IPS DF 4.7 (cell line): ENCODE results near the gene ZMYM5.
"Not testable (repeated sequence)": the region's sequence is repeated elsewhere in the genome, so short reads cannot be mapped to it uniquely, and the experiment has no call there.

ENCODE experiments used
- DNase-seq: peaks from one replicate; pipeline ENCODE4 v3.0.0-alpha.2; 2013; ENCODE audit warnings: low spot score; ENCODE audit errors: extremely low read depth

ZMYM5 gene

DNA sequence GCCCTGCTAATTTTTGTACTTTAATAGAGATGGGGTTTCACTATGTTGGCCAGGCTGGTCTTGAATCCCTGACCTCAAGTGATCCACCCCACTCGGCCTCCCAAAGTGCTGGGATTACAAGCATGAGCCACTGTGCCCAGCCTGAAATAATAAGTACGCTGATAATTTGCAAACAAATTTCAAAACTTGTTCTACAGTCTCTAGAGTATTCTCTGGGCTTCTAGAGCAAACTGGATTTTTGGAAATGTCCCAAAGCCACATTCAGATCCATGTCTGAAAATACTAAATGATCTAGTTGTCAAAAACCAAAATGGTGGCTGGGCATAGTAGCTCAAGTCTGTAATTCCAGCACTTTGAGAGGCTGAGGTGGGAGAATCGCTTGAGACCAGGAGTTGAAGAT is 40.8 kb downstream of the ZMYM5 start:
- DNase-seq, result no peak

DNA sequence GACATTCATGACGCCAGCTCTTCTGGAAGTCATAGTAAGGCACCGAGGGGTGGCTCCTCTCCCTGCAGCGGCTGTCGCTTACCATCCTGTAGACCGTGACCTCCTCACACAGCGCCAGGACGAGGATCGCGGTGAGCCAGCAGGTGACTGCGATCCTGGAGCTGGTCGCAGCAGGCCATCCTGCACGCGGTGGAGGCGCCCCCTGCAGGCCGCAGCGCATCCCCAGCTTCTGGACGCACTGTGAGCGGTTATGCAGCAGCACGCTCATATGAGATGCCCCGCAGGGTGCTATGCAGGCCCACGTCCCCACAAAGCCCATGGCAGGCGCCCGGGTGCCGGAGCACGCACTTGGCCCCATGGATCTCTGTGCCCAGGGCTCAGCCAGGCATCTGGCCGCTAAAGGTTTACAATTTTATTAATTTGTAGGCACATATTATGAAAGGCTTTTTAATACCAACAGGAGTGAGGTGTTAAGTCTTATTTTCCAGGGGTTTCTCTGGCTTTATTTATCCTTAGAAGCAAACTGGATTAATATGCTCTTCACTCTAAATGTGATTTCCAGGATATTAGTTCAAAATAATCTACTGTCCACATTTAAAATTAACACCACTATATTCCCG is 45.1 kb downstream of the ZMYM5 start:
- DNase-seq, result peak; percentile 62

DNA sequence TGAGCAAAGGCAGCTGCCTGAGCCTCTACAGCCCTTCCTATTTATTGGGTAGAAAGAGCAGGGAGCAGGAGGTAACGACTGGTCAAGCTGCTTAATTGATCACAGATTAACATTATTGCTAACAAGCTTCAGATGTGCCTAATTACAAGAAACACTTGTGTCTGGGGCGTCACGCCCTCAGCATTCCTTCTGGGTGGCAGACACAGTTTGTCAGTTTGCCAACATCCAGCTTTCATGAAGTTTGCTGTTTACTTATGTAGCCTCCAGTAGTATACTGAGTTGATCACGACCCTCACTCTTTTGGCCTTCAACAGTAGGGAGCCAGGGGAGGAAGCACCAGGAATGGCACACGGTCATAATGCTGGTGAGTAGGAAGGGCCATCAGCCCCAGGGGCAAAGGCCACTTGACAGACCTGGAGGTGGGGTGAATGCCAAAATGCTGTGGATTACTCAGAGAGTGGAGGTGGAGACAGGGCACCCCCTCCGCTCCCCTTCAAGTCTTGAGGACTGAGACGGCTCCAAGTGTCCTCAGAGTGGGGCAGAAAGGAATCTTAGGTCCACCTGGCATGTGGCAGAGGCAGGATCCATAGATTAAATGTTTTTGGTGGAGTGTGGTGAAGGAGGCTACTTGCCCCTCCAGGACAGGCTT is 45.8 kb downstream of the ZMYM5 start:
- DNase-seq, result no peak

DNA sequence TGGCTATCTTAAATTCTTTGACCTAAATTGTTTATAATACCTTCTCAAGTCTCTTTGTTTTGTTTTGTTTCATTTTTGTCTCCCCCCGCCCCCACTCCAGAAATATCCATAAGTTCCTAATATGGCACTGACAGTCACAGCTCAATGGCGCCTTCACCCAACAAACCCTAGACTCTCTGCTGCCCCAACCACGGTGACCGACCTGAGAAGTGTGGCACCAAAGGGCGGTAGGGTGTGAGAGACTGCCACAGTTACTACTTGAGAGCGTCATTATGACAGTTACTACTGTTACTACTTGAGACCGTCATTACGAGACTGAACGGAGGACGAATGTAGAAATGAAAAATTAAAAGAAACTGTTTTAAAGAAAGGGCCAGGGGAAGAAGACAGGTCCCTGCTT is 46.3 kb downstream of the ZMYM5 start:
- no peak for DNase-seq

DNA sequence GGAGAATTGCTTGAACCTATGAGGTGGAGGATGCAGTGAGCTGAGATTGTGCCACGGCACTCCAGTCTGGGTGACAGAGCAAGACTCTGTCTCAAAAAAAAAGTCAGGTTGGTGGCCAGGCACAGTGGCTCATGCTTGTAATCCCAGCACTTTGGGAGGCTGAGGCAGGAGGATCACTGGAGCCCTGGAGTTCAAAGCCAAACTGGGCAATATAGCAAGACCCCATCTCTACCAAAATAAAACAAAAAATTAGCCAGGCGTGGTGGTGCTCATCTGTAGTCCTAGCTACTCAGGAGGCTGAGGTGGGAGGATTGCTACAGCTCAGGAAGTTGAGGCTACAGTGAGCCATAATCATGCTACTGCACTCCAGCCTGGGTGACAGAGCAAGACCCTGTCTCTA is 47.6 kb downstream of the ZMYM5 start:
- not testable (repeated sequence) for DNase-seq

DNA sequence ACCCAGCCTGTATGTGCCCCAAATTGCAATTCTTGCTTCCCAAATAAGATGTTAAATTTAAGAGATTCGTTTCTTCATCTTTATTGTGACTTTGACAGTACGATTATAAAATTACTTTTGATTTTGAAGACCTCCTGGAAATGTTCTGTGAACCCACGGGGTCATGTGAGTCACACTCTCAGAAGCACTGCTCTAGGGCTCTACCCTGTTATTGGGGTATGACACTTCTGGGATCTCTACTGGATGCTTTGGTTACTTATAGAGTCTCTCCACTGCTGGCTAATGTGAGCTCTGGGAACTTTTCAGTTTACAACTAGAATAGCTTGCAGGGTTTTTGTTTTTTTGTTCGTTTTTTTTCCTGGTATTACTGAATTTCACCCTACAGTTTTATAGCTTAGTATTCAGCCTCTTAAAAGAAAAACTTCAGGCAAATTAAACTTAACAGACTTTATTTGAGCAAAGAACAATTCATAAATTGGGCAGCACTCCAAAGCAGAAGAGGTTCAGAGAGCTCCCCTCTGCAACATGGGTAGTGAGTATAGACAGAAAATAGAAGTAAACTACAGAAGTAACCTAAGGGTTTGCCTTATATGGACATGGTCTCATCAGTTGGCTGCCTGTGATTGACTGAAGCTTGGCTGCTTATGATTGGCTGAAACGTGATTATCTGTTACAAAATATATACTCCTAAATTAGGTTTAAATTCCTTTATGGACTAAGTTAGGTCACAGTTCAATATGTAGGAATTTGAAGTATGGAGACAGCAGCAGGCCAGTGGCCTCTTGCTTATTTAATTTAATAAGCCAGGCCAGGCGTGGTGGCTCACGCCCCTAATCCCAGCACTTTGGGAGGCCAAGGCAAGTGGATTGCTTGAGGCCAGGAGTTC is 52.2 kb downstream of the ZMYM5 start:
- DNase-seq, result no peak

DNA sequence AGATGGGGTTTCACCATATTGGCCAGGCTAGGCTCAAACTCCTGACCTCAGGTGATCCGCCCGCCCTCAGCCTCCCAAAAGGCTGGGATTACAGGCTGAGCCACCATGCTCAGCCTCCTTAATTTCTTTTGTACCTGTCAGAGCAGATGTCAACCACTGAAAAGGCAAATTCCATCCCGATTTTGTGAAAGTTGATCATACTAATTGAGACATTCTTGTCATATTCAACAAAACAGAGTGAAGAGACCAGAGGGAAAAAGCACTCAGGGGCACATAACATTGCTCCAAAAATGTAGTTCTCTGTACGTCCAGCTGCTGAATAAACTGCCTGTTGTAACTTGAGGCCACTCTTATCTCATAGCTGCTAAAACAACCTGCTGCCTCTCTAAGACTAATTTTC is 53.3 kb downstream of the ZMYM5 start:
- DNase-seq, result no peak

DNA sequence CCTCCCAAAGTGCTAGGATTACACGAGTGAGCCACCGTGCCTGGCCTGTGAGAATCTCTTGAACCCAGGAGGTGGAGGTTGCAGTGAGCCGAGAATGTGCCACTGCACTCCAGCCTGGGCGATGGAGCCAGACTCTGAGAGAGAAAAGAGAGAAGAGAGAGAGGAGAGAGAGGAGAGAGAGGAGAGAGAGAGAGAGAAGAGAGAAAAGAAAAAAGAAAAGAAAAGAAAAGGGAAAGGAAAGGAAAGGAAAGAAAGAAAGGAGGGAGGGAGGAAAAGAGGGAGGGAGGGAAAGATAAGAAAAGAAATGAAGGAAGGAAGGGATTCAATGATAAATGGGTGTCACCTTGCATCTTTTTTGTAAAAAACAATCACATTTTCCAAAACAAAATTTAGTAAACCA is 57.7 kb downstream of the ZMYM5 start:
- no peak for DNase-seq

DNA sequence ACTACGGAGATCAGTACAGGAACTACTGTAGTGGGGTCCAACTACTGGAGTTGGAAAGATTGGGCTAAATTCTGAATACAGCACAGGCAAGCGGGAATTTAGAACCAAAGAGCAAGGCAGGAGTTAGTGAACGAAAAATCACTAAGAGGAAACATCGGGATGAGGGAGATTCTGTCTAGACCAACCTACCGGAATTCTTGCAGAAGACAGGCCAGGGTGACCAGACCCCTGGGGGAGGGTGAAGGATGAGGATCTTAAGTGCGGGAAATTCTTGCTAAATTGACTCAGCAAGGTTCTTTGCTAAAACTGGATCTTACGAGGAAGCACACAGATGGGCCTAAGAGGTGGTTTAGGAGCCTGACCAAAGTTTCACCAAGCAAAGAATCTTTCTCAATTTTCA is 67.5 kb downstream of the ZMYM5 start:
- no peak for DNase-seq

DNA sequence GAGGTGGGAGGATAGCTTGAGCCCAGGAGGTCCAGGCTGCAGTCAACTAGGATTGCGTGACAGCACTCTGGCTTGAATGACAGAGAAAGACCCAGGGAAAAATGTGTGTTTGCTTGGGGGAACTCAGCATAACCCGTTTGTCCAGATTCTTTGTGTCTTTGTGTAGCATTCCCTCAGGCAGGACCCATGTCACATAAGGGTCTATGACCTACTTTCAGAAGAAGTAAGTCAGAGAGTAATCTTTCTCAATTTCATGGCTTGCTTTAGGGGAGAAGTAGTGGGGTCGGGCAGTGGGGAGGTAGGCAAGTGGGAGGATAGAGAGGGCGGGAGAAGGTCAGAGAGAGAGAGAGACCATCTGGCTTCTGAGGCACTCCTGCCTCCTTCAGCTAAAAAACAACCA is 68.8 kb downstream of the ZMYM5 start:
- DNase-seq, result no peak

DNA sequence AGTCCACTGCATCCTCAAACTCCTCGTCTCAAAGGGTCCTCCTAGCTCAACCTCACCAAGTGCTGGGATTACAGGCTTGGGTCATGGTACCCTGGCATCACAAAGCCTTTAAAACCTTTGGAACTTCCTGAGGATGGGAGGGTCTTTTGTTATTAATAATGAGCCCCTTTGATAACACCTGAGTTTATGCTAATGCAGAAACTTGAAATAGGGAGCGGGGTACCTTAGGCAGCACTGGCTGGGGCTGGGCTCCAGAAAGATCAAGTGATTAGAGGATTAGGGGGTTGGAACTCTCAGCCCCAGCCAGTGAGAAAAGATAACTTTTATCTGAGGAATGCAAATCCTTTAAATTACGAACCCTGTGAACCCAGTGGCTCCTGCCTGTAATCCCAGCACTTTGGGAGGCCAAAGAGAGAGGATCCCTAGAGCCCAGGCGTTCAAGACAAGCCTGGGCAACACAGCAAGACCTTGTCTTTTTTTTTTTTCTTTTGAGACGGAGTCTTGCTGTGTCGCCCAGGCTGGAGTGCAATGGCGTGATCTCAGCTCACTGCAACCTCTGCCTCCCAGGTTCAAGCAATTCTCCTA is 71.4 kb downstream of the ZMYM5 start:
- no peak for DNase-seq

DNA sequence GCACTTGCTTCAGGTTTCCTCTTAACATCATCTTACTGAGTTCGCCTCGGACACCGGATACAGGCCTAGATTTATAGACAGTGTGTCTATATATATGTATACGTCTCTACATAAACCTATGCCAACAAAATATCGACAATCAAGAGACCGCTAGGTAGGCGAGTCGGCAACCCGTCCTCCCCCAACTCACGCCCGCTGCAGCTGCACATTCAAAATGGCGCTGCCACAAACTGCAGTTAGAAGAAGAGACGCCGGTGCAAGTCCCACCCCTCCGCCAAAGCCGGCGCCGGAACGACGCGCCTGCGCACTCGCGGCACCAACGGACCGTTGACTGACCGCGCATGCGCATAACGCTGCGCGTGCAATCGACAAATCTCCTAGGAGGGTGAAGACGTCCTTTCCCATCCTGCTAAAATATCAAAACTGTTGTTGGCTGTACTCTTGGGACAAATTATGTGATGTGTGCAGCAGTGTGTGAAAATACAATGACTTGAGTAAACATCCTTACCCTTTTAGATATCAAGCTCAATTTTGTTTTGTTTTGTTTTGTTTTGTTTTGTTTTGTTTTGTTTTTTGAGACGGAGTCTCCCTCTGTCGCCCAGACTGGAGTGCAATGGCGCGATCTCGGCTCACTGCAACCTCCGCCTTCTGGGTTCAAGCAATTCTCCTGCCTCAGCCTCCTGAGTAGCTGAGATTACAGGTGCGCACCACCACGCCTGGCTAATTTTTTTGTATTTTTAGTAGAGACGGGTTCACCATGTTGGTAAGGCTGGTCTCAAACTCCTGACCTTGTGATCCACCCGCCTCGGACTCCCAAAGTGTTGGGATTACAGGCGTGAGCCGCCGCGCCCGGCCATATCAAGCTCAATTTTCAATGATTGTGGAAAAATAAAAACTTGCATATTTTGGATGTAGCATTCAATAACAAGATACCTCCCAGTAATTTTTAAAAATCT is 80.4 kb downstream of the ZMYM5 start, which contains the start of gene PSPC1:
TSS of gene PSPC1 (minus strand) at position 219 of the 956 bp plus-strand sequence. CDS start at position 31, 188 bp downstream.
- DNase-seq, result peak; percentile 72

DNA sequence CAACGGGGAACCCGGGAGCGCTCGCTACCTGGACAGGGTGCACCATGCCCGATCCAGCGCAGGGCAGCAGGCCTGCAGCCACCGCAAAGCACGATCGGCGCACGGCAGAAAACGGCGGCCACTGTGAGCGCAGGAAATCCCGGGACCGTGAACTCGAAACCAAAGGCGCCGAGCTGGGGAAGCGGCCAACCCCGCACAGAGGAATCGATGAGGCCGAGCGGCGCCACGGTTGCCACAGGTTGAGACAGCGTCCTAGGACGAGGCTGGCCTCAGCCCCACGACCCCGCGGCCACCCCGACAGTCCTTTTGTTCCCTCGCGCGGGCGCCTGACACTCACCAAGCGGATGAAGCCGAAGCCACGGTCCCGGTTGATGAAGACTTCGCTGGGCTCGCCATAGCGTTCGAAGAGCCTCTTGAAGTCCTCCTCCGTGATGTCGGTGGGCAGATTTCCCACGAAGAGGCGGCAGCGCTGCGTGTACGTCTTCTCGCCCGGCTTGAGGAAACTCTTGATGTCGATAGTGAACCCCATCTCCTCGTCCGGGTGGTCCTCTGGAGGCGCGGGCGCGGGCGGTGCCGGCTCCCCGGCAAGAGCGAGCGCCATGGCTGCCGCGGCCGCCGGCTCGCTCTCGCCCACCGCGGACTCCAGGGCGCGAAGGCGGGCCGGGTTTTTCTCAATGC is 81.3 kb downstream of the ZMYM5 start:
- no peak for DNase-seq

DNA sequence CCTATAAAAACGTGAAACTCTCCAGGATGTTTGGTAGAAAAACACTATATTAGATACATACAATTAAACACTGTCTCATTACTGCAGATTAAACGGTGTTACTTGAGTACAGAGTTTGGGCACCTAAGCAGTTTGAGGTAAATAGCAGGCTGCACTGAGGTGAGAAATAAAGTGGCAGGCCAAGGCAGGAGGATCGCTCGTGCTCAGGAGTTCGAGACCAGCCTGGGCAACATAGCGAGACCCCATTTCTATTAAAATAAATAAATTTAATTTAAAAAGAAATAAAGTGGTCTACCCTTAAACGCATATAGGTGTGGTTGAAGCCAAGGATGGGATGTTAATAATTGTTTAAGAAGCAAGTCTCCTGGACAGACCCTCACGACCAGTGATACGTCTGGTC is 81.9 kb downstream of the ZMYM5 start:
- DNase-seq, result no peak

DNA sequence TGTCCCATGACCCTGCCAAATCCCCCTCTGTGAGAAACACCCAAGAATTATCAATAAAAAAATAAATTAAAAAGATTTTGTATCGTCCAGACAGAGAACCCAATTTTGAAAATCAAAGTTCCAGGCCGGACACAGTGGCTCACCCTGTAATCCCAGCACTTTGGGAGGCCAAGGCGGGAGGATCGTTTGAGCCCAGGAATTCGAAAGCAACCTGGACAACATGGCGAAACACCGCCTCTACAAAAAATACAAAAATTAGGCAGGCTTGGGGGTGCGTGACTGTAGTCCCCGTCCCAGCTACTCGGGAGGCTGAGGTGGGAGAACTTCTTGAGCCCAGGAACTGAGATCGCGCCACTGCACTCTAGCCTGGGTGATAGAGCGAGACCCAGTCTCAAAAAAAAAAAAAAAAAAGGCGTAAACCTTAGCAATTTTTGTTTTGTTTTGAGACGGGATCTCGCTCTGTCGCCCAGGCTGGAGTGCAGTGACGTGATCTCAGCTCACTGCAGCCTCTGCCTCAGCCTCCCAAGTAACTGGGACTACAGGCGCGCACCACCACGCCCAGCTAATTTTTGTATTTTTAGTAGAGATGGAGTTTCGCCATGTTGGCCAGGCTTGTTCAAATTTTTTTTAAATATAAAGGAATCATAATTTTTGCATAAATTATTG is 82.6 kb downstream of the ZMYM5 start:
- not testable (repeated sequence) for DNase-seq
